A673 (cell line): ENCODE results near the gene SPATA31A6. TPM values are rescaled to one million over a fixed set of nuclear protein-coding genes. Genes with fewer than 3 reads are reported as not detected.
A peak's percentile ranks its signal among the peaks of the same experiment; 100 is the strongest.
"Not testable (repeated sequence)": the region's sequence is repeated elsewhere in the genome, so short reads cannot be mapped to it uniquely, and the experiment has no call there.

Source experiments
- Bru-seq: library from RNA; stranded (reverse); fragments of 400-500 nt; gene quantifications from one replicate; lab custom pipeline; 2021; lab: Mats Ljungman, UMichigan
- BruChase-seq, 2 experiments: library from RNA; stranded (reverse); fragments of 400-500 nt; gene quantifications; one replicate each; lab custom pipeline; 2021; lab: Mats Ljungman, UMichigan
- BruUV-seq: library from RNA; stranded (reverse); fragments of 400-500 nt; replicated peaks from 2 replicates; lab custom pipeline; 2021; lab: Mats Ljungman, UMichigan
- CTCF ChIA-PET: fragments of 300-600 bp; sonication (Branson Sonifier 250); formaldehyde crosslinking; loops from one replicate; lab custom pipeline; 2022; ENCODE audit warnings: antibody characterized with exemption; lab: Charles Lee
- POLR2A ChIA-PET: fragments of 300-600 bp; sonication (Branson Sonifier 250); formaldehyde crosslinking; loops from one replicate; lab custom pipeline; 2022; ENCODE audit warnings: antibody characterized with exemption; ENCODE audit not compliant: low non-redundant PET; lab: Charles Lee
- DNase-seq: peaks from one replicate; pipeline ENCODE4 v3.0.0-alpha.2; 2015; ENCODE audit warnings: low spot score
- H3K27ac ChIP-seq: fragments of 200-600 bp; sonication (generic); 2 replicates; pipeline ENCODE4 v1.5.1; 2016; ENCODE audit warnings: mixed run types, low read depth, mild to moderate bottlenecking, mixed read lengths, antibody characterized with exemption, low read length; ENCODE audit not compliant: poor library complexity, severe bottlenecking
- H3K27me3 ChIP-seq: fragments of 200-600 bp; sonication (generic); replicated peaks from 2 replicates; pipeline ENCODE4 v1.6.1; 2017; ENCODE audit warnings: mixed run types, low read depth, mild to moderate bottlenecking, mixed read lengths, antibody characterized with exemption, low read length; ENCODE audit not compliant: insufficient read depth, poor library complexity
- H3K36me3 ChIP-seq: fragments of 200-600 bp; sonication (generic); 2 replicates; pipeline ENCODE4 v1.6.1; 2016; ENCODE audit warnings: mixed run types, mild to moderate bottlenecking, mixed read lengths, antibody characterized with exemption, low read length; ENCODE audit not compliant: insufficient read depth, poor library complexity, severe bottlenecking
- H3K4me1 ChIP-seq: fragments of 200-600 bp; sonication (generic); 2 replicates; pipeline ENCODE4 v1.6.1; 2017; ENCODE audit warnings: mixed run types, mild to moderate bottlenecking, mixed read lengths, antibody characterized with exemption, low read length; ENCODE audit not compliant: insufficient read depth, poor library complexity, severe bottlenecking
- H3K4me3 ChIP-seq: fragments of 200-600 bp; sonication (generic); 2 replicates; pipeline ENCODE4 v1.5.1; 2016; ENCODE audit warnings: low read depth, mixed run types, mild to moderate bottlenecking, mixed read lengths, low read length; ENCODE audit not compliant: poor library complexity, severe bottlenecking
- H3K9me3 ChIP-seq: fragments of 200-600 bp; sonication (generic); 2 replicates; pipeline ENCODE4 v1.6.1; 2016; ENCODE audit warnings: mixed run types, low read depth, mild to moderate bottlenecking, mixed read lengths, antibody characterized with exemption, low read length; ENCODE audit not compliant: poor library complexity, severe bottlenecking
- intact Hi-C: fragments of 100-400 bp; cut with micrococcal nuclease; formaldehyde crosslinking; loops from one replicate; pipeline ENCODE4 v1.10.0; 2022; ENCODE audit not compliant: unreplicated experiment
- long read RNA-seq: library from polyadenylated mRNA; stranded (forward); transcript quantifications from one replicate; pipeline ENCODE4 v2.0.0, GENCODE V29; 2022
- total RNA-seq: library from RNA; stranded (reverse); gene quantifications from 2 replicates; pipeline ENCODE4 v1.2.3, GENCODE V29; 2021
- TF ChIP-seq, protein P1 (sequence below): fragments of 300-800, 200-600 bp; sonication (generic); conservative IDR thresholded peaks from 2 replicates; pipeline ENCODE4 v1.5.1; 2017; ENCODE audit warnings: low read depth, mild to moderate bottlenecking, antibody characterized with exemption, low read length, moderate library complexity, mixed read lengths

The SPATA31A6 gene
- total RNA-seq = not detected in 2 replicates
- not detected for Bru-seq, nascent RNA
- BruChase-seq, experiment 1, labeled RNA remaining after a 2-hour chase = not detected
- BruChase-seq, experiment 2, labeled RNA remaining after a 6-hour chase = not detected
- long read RNA-seq = 0 reads

GRCh38 chr9:42183359-42183758 lies at the start of gene SPATA31A6:
Gene SPATA31A6, plus strand, starts transcription at chr9:42183659. Its CDS starts 29 bp downstream, at chr9:42183688.
- DNase-seq, H3K9me3 ChIP-seq, BruUV-seq, H3K4me1 ChIP-seq, intact Hi-C loops, CTCF ChIA-PET, H3K36me3 ChIP-seq, POLR2A ChIA-PET, H3K4me3 ChIP-seq, H3K27me3 ChIP-seq, H3K27ac ChIP-seq: not testable (repeated sequence)

DNA sequence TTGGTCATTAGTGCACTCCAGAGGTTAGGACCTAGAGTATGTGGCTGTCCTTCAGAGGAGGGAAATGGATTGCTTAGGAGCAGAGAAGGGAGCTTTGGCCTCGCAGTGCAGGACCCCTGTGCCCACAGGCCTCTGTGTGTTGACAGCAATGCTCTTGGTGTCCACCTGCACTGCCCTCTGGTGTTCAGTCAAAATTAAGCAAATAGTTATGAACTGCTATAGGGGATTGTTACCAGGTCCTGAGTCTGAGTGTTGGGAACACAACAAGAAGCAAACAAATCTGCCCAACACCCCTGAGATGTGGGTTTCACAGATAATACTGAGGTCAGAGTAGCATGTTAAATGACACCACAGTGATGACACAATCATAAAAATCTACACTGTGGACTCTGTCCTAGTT lies 23.2 kb upstream of the SPATA31A6 start:
- H3K9me3 ChIP-seq, intact Hi-C loops, BruUV-seq, H3K27ac ChIP-seq, H3K4me1 ChIP-seq, CTCF ChIA-PET, H3K27me3 ChIP-seq, POLR2A ChIA-PET, H3K4me3 ChIP-seq, H3K36me3 ChIP-seq: not testable (repeated sequence)
- peak; percentile 0 for DNase-seq
- TF ChIP-seq, protein P1, sequence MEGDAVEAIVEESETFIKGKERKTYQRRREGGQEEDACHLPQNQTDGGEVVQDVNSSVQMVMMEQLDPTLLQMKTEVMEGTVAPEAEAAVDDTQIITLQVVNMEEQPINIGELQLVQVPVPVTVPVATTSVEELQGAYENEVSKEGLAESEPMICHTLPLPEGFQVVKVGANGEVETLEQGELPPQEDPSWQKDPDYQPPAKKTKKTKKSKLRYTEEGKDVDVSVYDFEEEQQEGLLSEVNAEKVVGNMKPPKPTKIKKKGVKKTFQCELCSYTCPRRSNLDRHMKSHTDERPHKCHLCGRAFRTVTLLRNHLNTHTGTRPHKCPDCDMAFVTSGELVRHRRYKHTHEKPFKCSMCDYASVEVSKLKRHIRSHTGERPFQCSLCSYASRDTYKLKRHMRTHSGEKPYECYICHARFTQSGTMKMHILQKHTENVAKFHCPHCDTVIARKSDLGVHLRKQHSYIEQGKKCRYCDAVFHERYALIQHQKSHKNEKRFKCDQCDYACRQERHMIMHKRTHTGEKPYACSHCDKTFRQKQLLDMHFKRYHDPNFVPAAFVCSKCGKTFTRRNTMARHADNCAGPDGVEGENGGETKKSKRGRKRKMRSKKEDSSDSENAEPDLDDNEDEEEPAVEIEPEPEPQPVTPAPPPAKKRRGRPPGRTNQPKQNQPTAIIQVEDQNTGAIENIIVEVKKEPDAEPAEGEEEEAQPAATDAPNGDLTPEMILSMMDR = 0 out of 2 replicates have a peak, but pooled peaks have one; percentile 15

DNA sequence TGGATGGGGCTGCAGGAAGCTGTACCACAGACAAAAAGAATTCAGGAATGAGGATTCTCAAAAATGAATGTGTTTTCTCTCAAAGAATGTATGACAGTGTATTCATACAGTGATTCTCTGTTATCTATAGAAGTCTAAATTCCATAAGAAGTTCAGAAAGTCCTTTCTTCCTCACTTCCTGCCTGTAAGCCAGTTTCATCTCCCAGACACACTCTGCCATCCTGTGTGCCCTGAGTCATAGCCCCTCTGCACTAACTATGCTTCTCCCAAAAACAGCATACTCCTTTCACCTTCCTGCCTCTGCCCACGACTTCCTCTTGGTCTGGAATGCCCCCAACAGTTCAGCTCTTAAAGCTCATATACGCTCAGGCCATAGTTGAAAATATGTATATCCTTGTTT lies 36.4 kb downstream of the SPATA31A6 start:
- H3K27me3 ChIP-seq, intact Hi-C loops, POLR2A ChIA-PET, H3K27ac ChIP-seq, H3K36me3 ChIP-seq, H3K4me1 ChIP-seq, H3K4me3 ChIP-seq, BruUV-seq, CTCF ChIA-PET, H3K9me3 ChIP-seq, DNase-seq: not testable (repeated sequence)

- H3K9me3 ChIP-seq, H3K36me3 ChIP-seq, H3K27ac ChIP-seq, DNase-seq, H3K4me3 ChIP-seq, POLR2A ChIA-PET, BruUV-seq, H3K4me1 ChIP-seq, CTCF ChIA-PET, intact Hi-C loops, H3K27me3 ChIP-seq: not testable (repeated sequence)
These were observed 39.8 kb downstream of the SPATA31A6 start for GRCh38 chr9:42223230-42223629.

GRCh38 chr9:42233031-42233430 lies 49.6 kb downstream of the SPATA31A6 start:
- DNase-seq, H3K4me1 ChIP-seq, H3K9me3 ChIP-seq, CTCF ChIA-PET, H3K27me3 ChIP-seq, POLR2A ChIA-PET, H3K4me3 ChIP-seq, H3K36me3 ChIP-seq, H3K27ac ChIP-seq, intact Hi-C loops, BruUV-seq: not testable (repeated sequence)

DNA sequence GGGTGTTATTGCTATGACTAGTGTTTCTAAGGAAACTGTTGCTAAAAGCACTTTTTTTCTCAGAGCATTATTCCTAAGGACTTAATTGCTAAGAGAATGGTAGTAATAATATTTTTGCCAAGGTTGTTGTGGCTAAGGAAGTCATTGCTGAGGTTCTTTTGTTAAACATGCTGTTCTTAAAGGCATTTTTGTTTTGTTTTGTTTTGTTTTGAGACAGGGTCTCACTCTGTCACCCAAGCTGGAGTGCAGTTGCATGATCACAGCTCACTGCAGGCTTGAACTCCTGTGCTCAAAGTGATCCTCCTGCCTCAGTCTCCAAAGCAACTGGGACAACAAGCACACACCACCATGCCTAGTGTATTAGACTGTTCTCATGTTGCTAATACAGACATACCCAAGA lies 51.2 kb downstream of the SPATA31A6 start:
- not testable (repeated sequence) for DNase-seq

DNA sequence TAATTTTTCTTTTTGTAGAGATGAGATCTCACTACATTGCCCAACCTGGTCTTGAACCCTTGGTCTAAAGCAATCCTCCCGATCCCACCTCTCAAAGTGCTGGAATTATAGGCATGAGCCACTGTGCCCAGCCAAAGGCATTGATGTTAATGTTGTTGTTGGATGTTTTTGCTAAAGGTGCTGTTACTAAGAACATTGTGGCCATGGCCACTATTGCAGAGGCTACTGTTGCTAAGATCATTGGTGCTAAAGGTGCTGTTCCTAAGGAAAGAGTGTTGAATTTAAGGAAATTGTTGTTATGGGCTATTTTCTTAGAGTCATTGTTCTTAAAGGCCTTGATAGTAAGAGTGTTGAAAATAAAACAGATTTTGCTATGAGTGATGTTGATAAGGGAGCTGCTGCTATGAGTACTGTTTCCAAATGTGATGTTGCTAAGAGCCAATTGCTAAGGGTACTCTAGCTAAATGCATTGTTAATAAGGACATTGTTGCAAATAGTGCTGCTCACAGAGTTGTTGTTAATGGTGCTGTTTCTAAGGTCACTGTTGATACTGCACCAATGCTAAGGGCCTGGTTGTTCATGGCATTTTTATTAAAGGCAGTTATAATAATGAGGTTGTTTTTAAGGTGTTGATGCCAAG lies 52.0 kb downstream of the SPATA31A6 start:
- H3K4me1 ChIP-seq, H3K9me3 ChIP-seq, POLR2A ChIA-PET, BruUV-seq, CTCF ChIA-PET, H3K36me3 ChIP-seq, H3K4me3 ChIP-seq, H3K27ac ChIP-seq, DNase-seq, intact Hi-C loops, H3K27me3 ChIP-seq: not testable (repeated sequence)

More for the DNA sequence above, 51.2 kb downstream of the SPATA31A6 start:
- H3K4me3 ChIP-seq, POLR2A ChIA-PET, H3K27ac ChIP-seq, BruUV-seq, H3K36me3 ChIP-seq, H3K4me1 ChIP-seq, intact Hi-C loops, H3K27me3 ChIP-seq, H3K9me3 ChIP-seq, CTCF ChIA-PET: not testable (repeated sequence)
